CD14-positive monocyte (primary cell): ENCODE measurements around the gene PLXNA2. TPM values are rescaled to one million over a fixed set of nuclear protein-coding genes. Genes with fewer than 3 reads are reported as not detected.

Source experiments
- DNase-seq, 3 donors: peaks; one replicate each; pipeline ENCODE4 v3.0.0-alpha.2; 2011 to 2022
- H2AFZ ChIP-seq: 2 replicates; pipeline ENCODE4 v1.6.0; 2012; ENCODE audit warnings: mild to moderate bottlenecking, low read depth, low read length, inconsistent platforms; ENCODE audit not compliant: insufficient read depth, poor library complexity, severe bottlenecking
- H3K27ac ChIP-seq, 2 donors: 1 replicate in 1 of 2; 2 replicates in 1 of 2; pipeline ENCODE4 v1.5.1; 2012 to 2013; ENCODE audit warnings: low read length in 2 of 2, control low read depth in 1 of 2, inconsistent platforms in 1 of 2, low read depth in 1 of 2, mild to moderate bottlenecking in 1 of 2
- H3K27me3 ChIP-seq, 2 donors: one replicate each; pipeline versions ENCODE4 v1.6.0 to v1.6.1; 2011 to 2013; ENCODE audit warnings: low read length in 2 of 2; ENCODE audit not compliant: control insufficient read depth in 2 of 2, insufficient read depth in 2 of 2
- H3K36me3 ChIP-seq, 2 donors: replicated peaks in 1 of 2; 1 replicate in 1 of 2; 2 replicates in 1 of 2; pipeline versions ENCODE4 v1.5.1 to v1.6.1; 2012 to 2013; ENCODE audit warnings: low read length in 2 of 2, control low read depth in 1 of 2, inconsistent platforms in 1 of 2, mild to moderate bottlenecking in 1 of 2; ENCODE audit not compliant: insufficient read depth in 2 of 2, control insufficient read depth in 1 of 2
- H3K4me1 ChIP-seq, 2 donors: 1 replicate in 1 of 2; 2 replicates in 1 of 2; pipeline versions ENCODE4 v1.5.1 to v1.6.1; 2012 to 2013; ENCODE audit warnings: low read length in 2 of 2, control low read depth in 1 of 2, inconsistent platforms in 1 of 2, mild to moderate bottlenecking in 1 of 2, moderate library complexity in 1 of 2; ENCODE audit not compliant: insufficient read depth in 2 of 2, control insufficient read depth in 1 of 2
- H3K4me2 ChIP-seq: replicated peaks from 2 replicates; pipeline ENCODE3; 2012; ENCODE audit warnings: low read length, moderate library complexity, mild to moderate bottlenecking; ENCODE audit not compliant: poor library complexity, severe bottlenecking; ENCODE audit errors: extremely low read depth
- H3K4me3 ChIP-seq, 3 experiments: fragments of 200-600 bp in 1 of 3; sonication (generic) in 1 of 3; replicated peaks in 1 of 3; 1 replicate in 2 of 3; 2 replicates in 1 of 3; pipeline ENCODE4 v1.5.1; 2011 to 2013; ENCODE audit warnings: low read length in 3 of 3, mild to moderate bottlenecking in 3 of 3, control low read depth in 2 of 3, low read depth in 2 of 3, inconsistent platforms in 1 of 3, moderate library complexity in 1 of 3
- H3K79me2 ChIP-seq: 2 replicates; pipeline ENCODE4 v1.6.0; 2012; ENCODE audit warnings: mild to moderate bottlenecking, control low read depth, inconsistent platforms, low read length, moderate library complexity; ENCODE audit not compliant: insufficient read depth
- H3K9ac ChIP-seq: 2 replicates; pipeline ENCODE4 v1.6.0; 2017; ENCODE audit warnings: low read length, mild to moderate bottlenecking; ENCODE audit not compliant: insufficient read depth, poor library complexity, severe bottlenecking
- H3K9me3 ChIP-seq, 2 donors: replicated peaks in 1 of 2; 1 replicate in 1 of 2; 2 replicates in 1 of 2; pipeline versions ENCODE4 v1.5.1 to v1.6.1; 2012 to 2013; ENCODE audit warnings: low read length in 2 of 2, control low read depth in 1 of 2; ENCODE audit not compliant: control insufficient read depth in 1 of 2, insufficient read depth in 1 of 2
- H4K20me1 ChIP-seq: 2 replicates; pipeline ENCODE4 v1.6.0; 2012; ENCODE audit warnings: mild to moderate bottlenecking, low read length, control low read depth, moderate library complexity; ENCODE audit not compliant: insufficient read depth
- H3K27ac Mint-ChIP-seq, 7 donors: one replicate each; pipeline ENCODE4 v1.8.0; 2020; ENCODE audit warnings: mild to moderate bottlenecking in 7 of 7, mixed read lengths in 7 of 7, moderate library complexity in 6 of 7, inconsistent platforms in 2 of 7
- H3K27me3 Mint-ChIP-seq, 3 donors: one replicate each; pipeline ENCODE4 v1.8.0; 2021 to 2022; ENCODE audit warnings: low read depth in 3 of 3, mild to moderate bottlenecking in 3 of 3, mixed read lengths in 3 of 3, moderate library complexity in 3 of 3, inconsistent platforms in 1 of 3
- H3K36me3 Mint-ChIP-seq, 2 donors: one replicate each; pipeline ENCODE4 v1.8.0; 2020; ENCODE audit warnings: mixed read lengths in 2 of 2, inconsistent platforms in 1 of 2, mild to moderate bottlenecking in 1 of 2
- H3K4me1 Mint-ChIP-seq: one replicate; pipeline ENCODE4 v1.8.0; 2020; ENCODE audit warnings: mild to moderate bottlenecking, mixed read lengths
- H3K4me3 Mint-ChIP-seq, 2 donors: one replicate each; pipeline ENCODE4 v1.8.0; 2020; ENCODE audit warnings: mild to moderate bottlenecking in 2 of 2, mixed read lengths in 2 of 2, moderate library complexity in 1 of 2
- H3K9me3 Mint-ChIP-seq, 7 donors: one replicate each; pipeline ENCODE4 v1.8.0; 2020 to 2022; ENCODE audit warnings: mixed read lengths in 7 of 7, mild to moderate bottlenecking in 6 of 7, moderate library complexity in 6 of 7, inconsistent platforms in 2 of 7
- WGBS: methylation state at CpG from one replicate; pipeline ENCODE4 v1.1.5; 2013; ENCODE audit warnings: missing lambda C conversion rate; ENCODE audit not compliant: insufficient coverage; 5-methylcytosine and 5-hydroxymethylcytosine counted together
- intact Hi-C, 2 donors: fragments of 100-400 bp; cut with micrococcal nuclease; formaldehyde crosslinking; loops; one replicate each; pipeline versions ENCODE4 v1.15.0 to v1.15.1; 2023
- polyA plus RNA-seq, 3 donors: library from polyadenylated mRNA; depleted of rRNA in 1 of 3; unstranded in 2 of 3; stranded (reverse) in 1 of 3; fragments of 300-500 nt in 2 of 3; fragments of >200 nt in 1 of 3; fragmentation: Illumina TruSeq in 2 of 3; gene quantifications; 1 replicate in 2 of 3; 2 replicates in 1 of 3; pipeline ENCODE4 v1.2.3, GENCODE V29; 2012 to 2021
- TF ChIP-seq, protein P1 (sequence below): fragments of 200-600 bp; IDR thresholded peaks from one replicate; pipeline ENCODE4 v1.8.0; 2022; ENCODE audit warnings: antibody characterized with exemption, mild to moderate bottlenecking

The PLXNA2 gene
- polyA plus RNA-seq, 3 donors = 0.75 to 2.1 (median 1.1) TPM

- no peaks in the 10 kb centered on the region for H3K36me3 ChIP-seq
- H3K4me3 ChIP-seq = no peak overlapping the region
- Mint-ChIP-seq H3K27me3 (peaks cover 17 to 29% (median 17%) of the 10 kb centered on the region in 3 donors), H3K4me3 (no peak overlapping the region), H3K27ac (no peak overlapping the region), H3K36me3 (no peaks in the 10 kb centered on the region), H3K9me3 (no peaks in the 10 kb centered on the region), H3K4me1 (no peaks in the 10 kb centered on the region)
- no peak for DNase-seq
- H3K4me2 ChIP-seq = no peak overlapping the region
- no peak overlapping the region for H2AFZ ChIP-seq
- TF ChIP-seq, protein P1, sequence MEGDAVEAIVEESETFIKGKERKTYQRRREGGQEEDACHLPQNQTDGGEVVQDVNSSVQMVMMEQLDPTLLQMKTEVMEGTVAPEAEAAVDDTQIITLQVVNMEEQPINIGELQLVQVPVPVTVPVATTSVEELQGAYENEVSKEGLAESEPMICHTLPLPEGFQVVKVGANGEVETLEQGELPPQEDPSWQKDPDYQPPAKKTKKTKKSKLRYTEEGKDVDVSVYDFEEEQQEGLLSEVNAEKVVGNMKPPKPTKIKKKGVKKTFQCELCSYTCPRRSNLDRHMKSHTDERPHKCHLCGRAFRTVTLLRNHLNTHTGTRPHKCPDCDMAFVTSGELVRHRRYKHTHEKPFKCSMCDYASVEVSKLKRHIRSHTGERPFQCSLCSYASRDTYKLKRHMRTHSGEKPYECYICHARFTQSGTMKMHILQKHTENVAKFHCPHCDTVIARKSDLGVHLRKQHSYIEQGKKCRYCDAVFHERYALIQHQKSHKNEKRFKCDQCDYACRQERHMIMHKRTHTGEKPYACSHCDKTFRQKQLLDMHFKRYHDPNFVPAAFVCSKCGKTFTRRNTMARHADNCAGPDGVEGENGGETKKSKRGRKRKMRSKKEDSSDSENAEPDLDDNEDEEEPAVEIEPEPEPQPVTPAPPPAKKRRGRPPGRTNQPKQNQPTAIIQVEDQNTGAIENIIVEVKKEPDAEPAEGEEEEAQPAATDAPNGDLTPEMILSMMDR = no peak
- H3K27me3 ChIP-seq = peaks cover 0 to 9% of the 10 kb centered on the region in 2 donors
- no peaks in the 10 kb centered on the region for H4K20me1 ChIP-seq
- H3K9ac ChIP-seq = no peak overlapping the region
- intact Hi-C loops = no loop called here
- H3K9me3 ChIP-seq = no peaks in the 10 kb centered on the region
- H3K27ac ChIP-seq = no peak overlapping the region
- WGBS = 100% methylated on average over 1 of the region's 1 CpG
- H3K4me1 ChIP-seq = no peaks in the 10 kb centered on the region
- no peaks in the 10 kb centered on the region for H3K79me2 ChIP-seq
These were observed 28.5 kb upstream of the PLXNA2 start for GRCh38 chr1:208272713-208273112.

GRCh38 chr1:208272311-208272710 is 28.1 kb upstream of the PLXNA2 start:
- intact Hi-C loops = no loop called here
- peaks cover 0 to 6% of the 10 kb centered on the region in 2 donors for H3K27me3 ChIP-seq
- no peak overlapping the region for H3K27ac Mint-ChIP-seq
- WGBS = no CpG with 5 or more reads among the region's 2 CpGs
- no peak overlapping the region for H3K27ac ChIP-seq
- no peak overlapping the region for H3K4me3 ChIP-seq
- H3K9me3 Mint-ChIP-seq = no peaks in the 10 kb centered on the region
- no peaks in the 10 kb centered on the region for H4K20me1 ChIP-seq
- TF ChIP-seq, protein P1 = no peak
- H2AFZ ChIP-seq = no peak overlapping the region
- no peak overlapping the region for H3K4me3 Mint-ChIP-seq
- no peaks in the 10 kb centered on the region for H3K36me3 ChIP-seq
- peaks cover 17 to 28% (median 17%) of the 10 kb centered on the region in 3 donors for H3K27me3 Mint-ChIP-seq
- H3K4me2 ChIP-seq = no peak overlapping the region
- H3K9me3 ChIP-seq = no peaks in the 10 kb centered on the region
- no peaks in the 10 kb centered on the region for H3K79me2 ChIP-seq
- no peak overlapping the region for H3K9ac ChIP-seq
- H3K4me1 ChIP-seq = no peaks in the 10 kb centered on the region
- no peaks in the 10 kb centered on the region for H3K4me1 Mint-ChIP-seq
- no peak for DNase-seq
- H3K36me3 Mint-ChIP-seq = no peaks in the 10 kb centered on the region
